HG03095 (cell line): ENCODE results near the gene DNAJC19.
"Not testable (repeated sequence)": the region's sequence is repeated elsewhere in the genome, so short reads cannot be mapped to it uniquely, and the experiment has no call there.

Experiments
- ATAC-seq: cut with Tn5 transposase; IDR thresholded peaks from one replicate; pipeline ENCODE4 v1.9.1; 2021; ENCODE audit warnings: moderate library complexity; ENCODE audit not compliant: unreplicated experiment

DNAJC19 gene

GRCh38 chr3:180989291-180990163 lies at the start of gene DNAJC19:
TSS of gene DNAJC19 (minus strand) at chr3:180989736. CDS start at chr3:180989602, 134 bp downstream.
- ATAC-seq, result peak; percentile 97

DNA sequence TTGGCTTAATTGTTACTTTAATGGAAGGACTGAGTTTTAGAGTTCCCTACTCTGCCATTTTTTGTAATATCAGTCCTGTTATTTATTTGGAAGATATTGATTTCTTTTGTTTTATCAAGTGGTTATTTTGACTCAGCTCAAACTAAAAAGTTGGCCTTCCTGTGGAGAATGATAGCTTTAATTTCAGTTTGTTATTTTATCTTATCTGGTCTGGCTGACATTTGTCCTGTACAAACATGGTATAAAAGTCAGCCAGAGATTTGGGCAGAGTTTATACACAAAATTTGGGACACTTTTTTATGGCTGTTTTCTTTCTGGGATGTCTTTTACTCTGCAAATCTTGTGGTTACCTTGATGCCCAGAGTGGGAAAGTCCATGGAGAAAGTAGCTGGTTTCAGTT lies 41.4 kb upstream of the DNAJC19 start:
- no peak for ATAC-seq

DNA sequence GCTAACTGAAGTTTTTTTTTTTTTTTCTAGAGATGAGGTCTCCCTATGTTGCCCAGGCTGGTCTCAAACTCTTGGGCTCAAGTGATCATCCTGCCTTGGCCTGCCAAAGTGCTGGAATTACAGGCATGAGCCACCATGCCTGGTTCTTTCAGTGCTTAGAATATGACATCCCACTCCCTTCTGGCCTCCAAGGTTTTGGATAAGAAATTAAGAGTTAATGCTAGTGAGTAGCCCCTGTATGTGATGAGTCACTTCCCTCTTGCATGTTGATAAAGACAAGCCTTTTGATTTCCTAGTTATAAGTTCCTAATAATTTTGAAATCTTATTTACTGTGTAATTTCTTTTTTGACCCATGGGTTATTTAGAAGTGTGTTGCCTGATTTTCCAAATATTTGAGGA lies 35.7 kb upstream of the DNAJC19 start:
- ATAC-seq, result no peak

- no peak for ATAC-seq
Measured at GRCh38 chr3:181017690-181018089, 28.2 kb upstream of the DNAJC19 start.

GRCh38 chr3:181009225-181009624 lies 19.7 kb upstream of the DNAJC19 start:
- no peak for ATAC-seq

DNA sequence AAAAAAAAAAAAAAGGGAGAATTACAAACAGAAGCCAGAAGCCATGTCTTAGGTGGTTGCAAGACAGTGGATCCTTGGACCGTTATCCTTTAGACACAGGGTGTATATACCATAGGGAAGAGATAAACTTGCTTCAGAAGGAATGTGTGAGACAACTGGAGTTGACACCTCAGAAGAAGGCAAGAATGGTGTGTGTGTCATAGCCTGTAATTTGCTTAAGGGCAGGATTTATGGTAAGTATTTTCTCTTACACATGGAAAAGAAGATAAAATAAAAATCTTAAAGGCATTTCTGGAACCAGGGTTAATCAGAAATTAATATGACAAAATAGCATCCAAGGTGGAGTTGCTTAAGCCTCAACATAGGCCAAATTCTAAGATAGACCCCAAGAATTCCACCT lies 19.3 kb upstream of the DNAJC19 start:
- no peak for ATAC-seq

DNA sequence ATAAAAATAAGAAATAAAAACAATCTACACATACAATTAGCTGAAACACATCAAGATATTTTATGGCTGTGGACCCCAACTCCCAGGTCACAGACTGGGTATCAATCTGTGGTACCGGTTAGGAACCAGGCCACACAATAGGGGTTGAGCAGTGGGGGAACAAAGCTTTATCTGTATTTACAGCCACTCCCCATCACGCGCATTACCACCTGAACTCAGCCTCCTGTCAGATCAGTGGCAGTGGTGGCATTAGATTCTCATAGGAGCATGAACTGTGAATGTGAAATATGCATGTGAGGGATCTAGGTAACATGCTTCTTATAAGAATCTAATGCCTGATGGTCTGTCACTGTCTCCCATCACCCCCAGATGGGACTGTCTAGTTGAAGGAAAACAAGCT lies 17.7 kb upstream of the DNAJC19 start:
- no peak for ATAC-seq

GRCh38 chr3:181006541-181006940 lies 17.0 kb upstream of the DNAJC19 start:
- no peak for ATAC-seq

DNA sequence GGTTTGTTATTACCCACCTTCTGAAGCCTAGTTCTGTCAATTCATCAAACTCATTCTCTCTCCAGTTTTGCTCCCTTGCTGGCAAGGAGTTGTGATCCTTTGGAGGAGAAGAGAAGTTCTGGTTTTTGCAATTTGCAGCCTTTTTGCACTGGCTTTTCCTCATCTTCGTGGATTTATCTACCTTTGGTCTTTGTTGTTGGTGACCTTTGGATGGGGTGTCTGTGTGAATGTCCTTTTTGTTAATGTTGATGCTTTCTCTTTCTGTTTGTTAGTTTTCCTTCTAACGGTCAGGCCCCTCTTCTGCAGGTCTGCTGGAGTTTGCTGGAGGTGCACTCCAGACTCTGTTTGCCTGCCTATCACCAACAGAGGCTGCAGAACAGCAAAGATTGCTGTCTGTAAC lies 13.9 kb upstream of the DNAJC19 start:
- not testable (repeated sequence) for ATAC-seq

DNA sequence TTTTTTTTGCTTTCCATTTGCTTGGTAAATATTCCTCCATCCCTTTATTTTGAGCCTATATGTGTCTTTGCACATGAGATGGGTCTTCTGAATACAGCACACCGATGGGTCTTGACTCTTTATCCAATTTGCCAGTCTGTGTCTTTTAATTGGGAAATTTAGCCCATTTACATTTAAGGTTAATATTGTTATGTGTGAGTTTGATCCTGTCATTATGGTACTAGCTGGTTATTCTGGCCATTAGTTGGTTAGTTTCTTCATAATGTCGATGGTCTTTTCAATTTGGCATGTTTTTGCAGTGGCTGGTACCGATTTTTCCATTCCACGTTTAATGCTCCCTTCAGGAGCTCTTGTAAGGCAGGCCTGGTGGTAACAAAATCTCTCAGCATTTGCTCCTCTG lies 12.8 kb upstream of the DNAJC19 start:
- not testable (repeated sequence) for ATAC-seq

- ATAC-seq, result no peak
Measured at GRCh38 chr3:180996415-180996932, 6.9 kb upstream of the DNAJC19 start.

DNA sequence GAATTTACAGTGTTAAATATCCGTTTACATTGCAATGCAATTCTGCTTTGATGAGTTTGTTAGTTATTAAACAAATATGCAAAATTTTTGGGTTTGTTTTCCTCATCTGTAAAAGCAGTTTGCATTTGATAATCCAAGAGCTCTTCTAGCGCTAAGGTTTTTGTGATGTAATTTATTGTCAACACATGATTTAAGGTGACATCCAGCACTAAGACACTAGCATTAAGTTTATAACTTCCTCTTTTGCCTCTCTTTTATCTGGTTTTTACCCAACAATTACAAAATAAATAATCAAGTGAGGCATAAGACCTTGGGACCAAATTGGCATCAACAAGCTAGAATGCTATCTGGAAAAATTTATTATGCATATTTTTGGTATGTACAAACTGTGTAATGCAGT lies 969 bp upstream of the DNAJC19 start:
- ATAC-seq, result no peak

DNA sequence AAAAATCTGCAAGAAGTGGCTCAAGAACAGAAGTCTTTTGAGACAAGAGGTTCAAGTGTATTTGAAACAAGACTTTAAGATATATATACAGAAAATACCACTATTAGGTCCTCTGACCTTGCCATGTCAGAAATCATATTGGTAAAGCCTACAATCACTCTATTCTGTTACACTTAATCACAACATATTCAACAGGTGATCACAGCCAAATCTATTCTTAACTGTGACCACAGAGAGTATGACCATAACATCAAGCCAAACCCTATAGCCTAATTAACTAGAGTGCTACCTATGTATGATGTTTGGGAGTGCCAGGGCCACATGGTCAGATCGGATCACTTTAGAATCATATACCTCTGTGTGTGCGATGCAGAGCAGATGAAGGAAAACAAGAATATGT lies 2.2 kb downstream of the DNAJC19 start:
- no peak for ATAC-seq

DNA sequence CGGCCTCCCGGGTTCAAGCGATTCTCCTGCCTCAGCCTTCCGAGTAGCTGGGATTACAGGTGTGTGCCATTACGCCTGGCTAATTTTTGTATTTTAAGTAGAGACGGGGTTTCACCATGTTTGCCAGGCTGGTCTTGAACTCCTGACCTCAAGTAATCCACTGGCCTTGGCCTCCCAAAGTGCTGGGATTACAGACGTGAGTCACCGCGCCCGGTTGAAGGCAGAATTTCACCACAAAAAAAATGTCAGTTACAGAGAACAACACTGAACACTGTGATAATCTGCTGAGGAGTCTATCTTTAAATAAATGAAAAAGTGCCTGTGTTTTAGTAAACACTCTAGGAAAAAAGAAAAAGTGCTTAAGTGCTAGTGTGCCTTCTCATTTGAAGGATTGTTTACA lies 3.2 kb downstream of the DNAJC19 start:
- not testable (repeated sequence) for ATAC-seq

DNA sequence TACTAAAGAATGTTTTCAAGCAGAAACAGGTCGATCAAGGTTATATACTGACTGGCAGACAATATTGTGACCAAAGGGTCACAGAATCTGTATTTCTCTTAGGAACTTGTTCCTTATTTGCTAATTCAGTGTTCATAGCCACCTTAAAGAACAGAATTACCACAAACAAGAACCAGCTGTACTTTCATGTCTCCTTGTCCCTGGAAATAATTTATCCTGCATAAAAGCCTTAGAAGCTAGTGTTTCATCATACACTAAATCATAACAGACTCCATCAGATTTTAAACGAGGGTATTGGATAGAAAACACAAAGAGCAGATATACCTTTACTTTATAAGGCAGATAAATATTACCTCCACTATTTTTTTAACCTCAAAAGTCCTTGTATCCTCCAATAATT lies 6.4 kb downstream of the DNAJC19 start:
- ATAC-seq, result no peak

DNA sequence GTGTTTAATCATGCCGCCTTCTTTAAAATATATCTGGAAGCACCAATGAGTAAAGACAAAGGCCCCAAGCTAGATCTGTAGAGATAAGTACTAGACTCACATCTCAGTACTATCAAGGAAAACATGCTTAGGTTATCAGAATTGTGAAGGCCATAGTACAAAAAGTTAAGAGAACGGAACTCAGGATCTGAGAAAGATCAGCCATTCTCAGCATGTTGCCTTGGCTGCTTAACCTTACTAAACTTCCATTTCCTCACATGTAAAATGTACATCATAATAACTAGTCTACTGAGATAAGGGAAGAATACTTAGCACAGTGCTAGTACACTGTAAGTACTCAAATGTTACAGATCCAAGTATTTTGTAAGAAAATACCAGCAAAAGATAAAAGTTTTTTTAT lies 7.6 kb downstream of the DNAJC19 start:
- no peak for ATAC-seq

DNA sequence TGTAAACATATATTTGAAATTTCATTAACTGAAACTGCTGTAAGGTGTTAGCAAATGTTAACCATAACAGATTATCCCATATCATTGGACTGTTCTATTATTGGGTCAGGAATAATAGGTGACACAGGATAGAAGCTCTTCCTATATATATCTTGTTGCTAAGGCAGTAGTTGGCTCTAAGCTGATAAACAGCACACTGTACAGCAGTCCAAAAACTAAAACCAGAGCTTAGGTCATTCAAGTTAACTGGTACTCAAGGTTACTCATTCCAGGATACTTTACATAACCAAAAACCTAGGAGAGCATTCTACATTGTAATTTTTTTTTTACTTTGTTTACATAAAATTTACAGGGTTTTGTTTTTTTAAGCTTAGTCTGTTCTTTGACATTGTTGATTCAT lies 8.9 kb downstream of the DNAJC19 start:
- ATAC-seq, result no peak

DNA sequence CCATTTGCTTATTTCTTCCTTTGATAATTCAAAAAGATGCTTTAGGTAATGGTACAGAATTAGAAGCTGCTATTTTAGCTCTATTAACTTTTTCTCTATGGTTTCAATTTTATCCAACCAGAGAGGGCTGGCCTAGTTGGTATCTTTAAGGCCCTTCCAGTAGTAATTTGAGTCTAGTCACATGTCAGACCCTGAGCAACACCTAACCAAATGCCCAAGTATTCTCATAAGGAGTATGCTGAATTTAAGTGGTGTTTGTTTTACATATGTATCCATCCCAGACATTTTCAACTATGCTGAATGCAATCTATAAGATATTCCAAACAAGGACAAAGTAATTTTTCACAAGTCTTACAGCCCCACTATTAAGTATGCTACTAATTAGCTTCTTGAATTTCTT lies 9.6 kb downstream of the DNAJC19 start:
- no peak for ATAC-seq

DNA sequence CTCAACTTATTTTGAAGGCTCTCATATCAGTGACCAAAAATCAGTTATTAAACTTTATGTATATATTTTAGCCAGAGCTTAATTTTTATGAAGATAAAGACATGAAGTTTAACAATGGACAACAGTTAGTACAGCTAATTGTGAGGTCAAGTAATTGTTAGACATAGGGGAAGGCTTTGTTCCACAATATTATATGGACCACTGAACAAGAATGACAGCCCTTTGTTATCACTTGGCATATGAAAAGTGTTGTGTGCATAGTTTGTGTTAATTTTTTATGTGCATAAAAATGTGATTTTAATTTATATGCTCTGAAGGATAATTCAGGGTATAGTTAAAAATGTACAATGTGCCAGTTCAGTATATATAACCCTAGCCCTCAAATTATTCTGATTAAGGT lies 12.0 kb downstream of the DNAJC19 start:
- no peak for ATAC-seq

DNA sequence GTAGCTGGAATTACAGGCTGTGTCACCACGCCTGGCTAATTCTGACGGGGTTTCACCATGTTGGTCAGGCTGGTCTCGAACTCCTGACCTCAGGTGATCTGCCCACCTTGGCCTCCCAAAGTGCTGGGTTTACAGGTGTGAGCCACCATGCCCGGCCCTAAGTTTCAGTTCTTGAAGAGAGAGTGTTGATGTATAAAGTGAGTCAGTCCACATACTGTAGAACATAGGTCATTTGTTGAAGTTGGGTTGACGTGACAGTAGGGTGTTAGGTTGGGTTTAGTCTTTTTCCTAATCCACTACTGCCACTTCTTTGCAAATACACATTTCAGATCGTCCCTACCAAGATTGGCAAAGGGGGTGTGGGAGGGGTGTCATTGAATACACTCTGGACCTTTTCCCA lies 15.2 kb downstream of the DNAJC19 start:
- ATAC-seq, result no peak

DNA sequence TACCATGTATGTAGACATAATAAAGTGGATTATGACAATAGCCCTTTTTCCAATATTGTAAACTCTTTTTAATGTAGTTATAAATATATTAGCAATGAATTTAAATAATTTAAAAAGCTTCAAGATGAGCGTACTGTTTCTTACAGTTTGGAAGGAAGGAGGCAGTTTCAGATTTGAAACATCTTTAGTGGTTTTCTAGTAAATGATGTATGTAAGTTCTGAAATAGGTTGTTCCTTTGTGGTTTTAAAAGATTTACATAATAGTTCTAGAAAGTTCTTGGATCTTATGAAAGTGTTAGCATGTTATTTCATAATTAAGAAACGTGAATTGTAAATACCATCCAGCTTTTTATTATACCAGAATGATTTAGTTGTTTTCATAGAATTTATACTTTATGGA lies 16.0 kb downstream of the DNAJC19 start:
- peak; percentile 57 for ATAC-seq

DNA sequence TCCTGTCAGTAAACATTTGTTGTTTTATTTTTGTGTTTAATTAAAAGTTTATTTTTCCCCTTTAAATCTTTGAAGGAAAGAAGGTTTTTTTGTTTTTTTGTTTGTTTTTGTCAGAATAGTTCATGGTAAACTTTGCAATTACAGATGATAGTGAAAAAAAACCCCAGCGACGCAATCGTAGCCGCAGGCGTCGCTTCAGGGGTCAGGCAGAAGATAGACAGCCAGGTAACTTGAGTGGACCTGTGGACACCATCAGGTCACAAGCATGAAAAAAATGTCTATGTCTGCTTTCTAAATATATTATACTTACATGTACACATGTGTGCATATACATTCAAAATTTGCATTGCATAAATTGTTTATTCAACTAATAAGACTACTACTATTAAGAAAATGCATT lies 18.6 kb downstream of the DNAJC19 start:
- ATAC-seq, result no peak

DNA sequence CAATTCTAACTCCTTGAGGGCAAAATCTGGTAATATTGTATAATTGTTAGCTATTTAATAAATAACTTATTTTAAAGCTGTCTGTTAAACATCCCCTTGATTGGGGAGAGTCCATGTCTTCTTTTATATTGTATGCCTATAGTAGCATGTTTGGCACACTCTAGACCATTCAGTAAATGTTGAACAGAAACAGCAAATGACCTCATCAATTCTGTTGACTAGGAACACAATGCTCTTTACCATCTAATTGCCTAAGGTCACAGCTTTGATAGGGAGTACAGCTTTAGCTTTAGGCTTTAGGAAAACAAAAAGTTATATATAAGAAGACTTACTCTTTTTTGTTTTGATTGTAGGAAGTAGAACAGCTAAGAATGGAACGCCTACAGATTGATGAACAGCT lies 27.0 kb downstream of the DNAJC19 start:
- ATAC-seq, result no peak
